ENCODE data around the gene GRIK4. TPM values are rescaled to one million over a fixed set of nuclear protein-coding genes. Genes with fewer than 3 reads are reported as not detected.

GRIK4 gene
- total and polyA plus RNA-seq, 2 donors (not counting 1 experiment from before 2014, with no cell fraction given), result 0.12 to 0.27 TPM

GRCh38 chr11:120959189-120959588 is 447.6 kb downstream of the GRIK4 start:
- ChIA-PET POLR2A (no interaction called here), CTCF (no interaction called here)
- Histone ChIP-seq H3K4me1 (ENCODE audit: control insufficient read depth in 2 of 2, insufficient read depth in 2 of 2, low read length in 2 of 2) (peaks cover 0 to 7% of the 10 kb centered on the region in 2 donors), H3K79me2 (ENCODE audit: control insufficient read depth, insufficient read depth, low read length) (no peaks in the 10 kb centered on the region), H3K9ac (ENCODE audit: low read length) (no peak overlapping the region), H3K36me3 (replicated peaks in 1 of 2; ENCODE audit: control extremely low read depth in 1 of 2, control insufficient read depth in 1 of 2, extremely low read depth in 1 of 2, insufficient read depth in 2 of 2, low read length in 1 of 2) (no peaks in the 10 kb centered on the region), H2AFZ (ENCODE audit: insufficient read depth, low read depth, low read length, poor library complexity, severe bottlenecking) (no peak overlapping the region), H3K9me3 (ENCODE audit: control extremely low read depth in 1 of 3, control insufficient read depth in 2 of 3, insufficient read depth in 1 of 3, low read length in 2 of 3) (no peaks in the 10 kb centered on the region), H3K4me3 (ENCODE audit: control extremely low read depth in 1 of 5, extremely low read depth in 1 of 5, insufficient read depth in 1 of 5, low read depth in 2 of 5, low read length in 4 of 5) (no peak overlapping the region), H4K20me1 (ENCODE audit: control insufficient read depth, insufficient read depth, low read length, poor library complexity, severe bottlenecking) (no peaks in the 10 kb centered on the region), H3K4me2 (replicated peaks; ENCODE audit: low read depth, low read length, poor library complexity, severe bottlenecking) (no peak overlapping the region), H3K27ac (ENCODE audit: low read length in 2 of 2) (no peak overlapping the region), H3K27me3 (replicated peaks in 1 of 4; ENCODE audit: control extremely low read depth in 1 of 4, control insufficient read depth in 3 of 4, insufficient read depth in 4 of 4, low read length in 3 of 4) (no peaks in the 10 kb centered on the region)
- no peak for ATAC-seq (ENCODE audit: low read depth)
- TF ChIP-seq CTCF (IDR thresholded peaks at IDR 0.05) (no peak), EZH2 (IDR thresholded peaks at IDR 0.05; ENCODE audit: borderline replicate concordance, insufficient read depth, low read depth, low read length, poor library complexity, severe bottlenecking) (no peak)
- H3K4me3 Mint-ChIP-seq, result no peak overlapping the region
- intact Hi-C loops (cut with micrococcal nuclease), result no loop called here
- no peaks in the 10 kb centered on the region for H3K9me3 Mint-ChIP-seq (ENCODE audit: insufficient read depth)
- 86% methylated on average over 2 of the region's 3 CpGs for WGBS (ENCODE audit: insufficient coverage)
- no peak overlapping the region for H3K27ac Mint-ChIP-seq
- DNase-seq, result no peak
- H3K4me1 Mint-ChIP-seq, result peaks cover 4% of the 10 kb centered on the region
- peaks cover 3% of the 10 kb centered on the region for H3K27me3 Mint-ChIP-seq

GRCh38 chr11:120964857-120965256 is 453.3 kb downstream of the GRIK4 start:
- ATAC-seq (ENCODE audit: low read depth) (no peak), DNase-seq (no peak)
- TF ChIP-seq CTCF (IDR thresholded peaks at IDR 0.05) (no peak), EZH2 (IDR thresholded peaks at IDR 0.05; ENCODE audit: borderline replicate concordance, insufficient read depth, low read depth, low read length, poor library complexity, severe bottlenecking) (no peak)
- Histone ChIP-seq H2AFZ (ENCODE audit: insufficient read depth, low read depth, low read length, poor library complexity, severe bottlenecking) (no peak overlapping the region), H3K36me3 (replicated peaks in 1 of 2; ENCODE audit: control extremely low read depth in 1 of 2, control insufficient read depth in 1 of 2, extremely low read depth in 1 of 2, insufficient read depth in 2 of 2, low read length in 1 of 2) (no peaks in the 10 kb centered on the region), H3K27ac (ENCODE audit: low read length in 2 of 2) (no peak overlapping the region), H3K4me1 (ENCODE audit: control insufficient read depth in 2 of 2, insufficient read depth in 2 of 2, low read length in 2 of 2) (no peaks in the 10 kb centered on the region), H3K9me3 (ENCODE audit: control extremely low read depth in 1 of 3, control insufficient read depth in 2 of 3, insufficient read depth in 1 of 3, low read length in 2 of 3) (no peaks in the 10 kb centered on the region), H3K4me3 (ENCODE audit: control extremely low read depth in 1 of 5, extremely low read depth in 1 of 5, insufficient read depth in 1 of 5, low read depth in 2 of 5, low read length in 4 of 5) (no peak overlapping the region), H4K20me1 (ENCODE audit: control insufficient read depth, insufficient read depth, low read length, poor library complexity, severe bottlenecking) (no peaks in the 10 kb centered on the region), H3K79me2 (ENCODE audit: control insufficient read depth, insufficient read depth, low read length) (no peaks in the 10 kb centered on the region), H3K4me2 (replicated peaks; ENCODE audit: low read depth, low read length, poor library complexity, severe bottlenecking) (no peak overlapping the region), H3K9ac (ENCODE audit: low read length) (no peak overlapping the region), H3K27me3 (replicated peaks in 1 of 4; ENCODE audit: control extremely low read depth in 1 of 4, control insufficient read depth in 3 of 4, insufficient read depth in 4 of 4, low read length in 3 of 4) (peaks cover 0 to 4% (median 0%) of the 10 kb centered on the region in 4 experiments)
- no peak overlapping the region for H3K4me3 Mint-ChIP-seq
- H3K4me1 Mint-ChIP-seq, result no peaks in the 10 kb centered on the region
- WGBS (ENCODE audit: insufficient coverage), result 89% methylated on average over 1 of the region's 1 CpG
- CTCF ChIA-PET, result no interaction called here
- no peaks in the 10 kb centered on the region for H3K9me3 Mint-ChIP-seq (ENCODE audit: insufficient read depth)
- no peak overlapping the region for H3K27ac Mint-ChIP-seq
- intact Hi-C loops (cut with micrococcal nuclease), result no loop called here
- POLR2A ChIA-PET, result no interaction called here
- peaks cover 18% of the 10 kb centered on the region for H3K27me3 Mint-ChIP-seq
